Mucosa of descending colon (tissue), 3 donors: ENCODE data around the gene ST3GAL3. TPM values are rescaled to one million over a fixed set of nuclear protein-coding genes. Genes with fewer than 3 reads are reported as not detected.

Experiments used
- ATAC-seq: fragments of 200-7000 bp; cut with Tn5 transposase; one replicate; pipeline ENCODE4 v1.9.1; 2020; ENCODE audit warnings: mild to moderate bottlenecking, moderate library complexity
- DNase-seq, 3 donors: peaks; one replicate each; pipeline ENCODE4 v3.0.0-alpha.2; 2020
- H3K36me3 ChIP-seq: fragments of 200-600 bp; one replicate; pipeline ENCODE4 v1.8.0; 2021; ENCODE audit warnings: low read depth, mild to moderate bottlenecking
- H3K4me1 ChIP-seq: fragments of 200-600 bp; one replicate; pipeline ENCODE4 v1.8.0; 2021; ENCODE audit warnings: low read depth, mild to moderate bottlenecking
- H3K4me3 ChIP-seq: fragments of 200-600 bp; one replicate; pipeline ENCODE4 v1.8.0; 2021; ENCODE audit warnings: mild to moderate bottlenecking
- H3K9me3 ChIP-seq: fragments of 200-600 bp; one replicate; pipeline ENCODE4 v1.8.0; 2021; ENCODE audit warnings: mild to moderate bottlenecking
- CTCF ChIP-seq: fragments of 200-600 bp; IDR thresholded peaks from one replicate; pipeline ENCODE4 v1.8.0; 2022; ENCODE audit warnings: antibody characterized with exemption, mild to moderate bottlenecking
- intact Hi-C, 2 donors: fragments of 100-400 bp; cut with DNase I in 1 of 2; cut with micrococcal nuclease in 1 of 2; formaldehyde crosslinking; loops; one replicate each; pipeline versions ENCODE4 v1.11.0 to v1.11.1; 2022; cut with DNase I, micrococcal nuclease
- total RNA-seq, 3 donors: library from RNA; stranded (reverse); fragmentation: NEBNext Ultra II Directional in 2 of 3; extraction: Animal tissue kit (Norgen Biotek cat#: 25700) in 2 of 3; gene quantifications; one replicate each; pipeline versions ENCODE4 v1.2.1 to v1.2.4, GENCODE V29; 2021 to 2023
- donor health status: DM: no; HTN: no; CAD: no; lungs with moderate emphysema.
- donor health status: DM: no; HTN: no; CAD: no.
- donor health status: DM: no; HTN: yes; CAD: no.

Gene ST3GAL3
- total RNA-seq, 3 donors from 2014 or later, result 9.5 to 26.3 (median 18.2) TPM

GRCh38 chr1:43757343-43758053, 50.2 kb downstream of the ST3GAL3 start:
- H3K4me1 ChIP-seq, result no peaks in the 10 kb centered on the region
- DNase-seq, result no peak

GRCh38 chr1:43760745-43761317, 53.5 kb downstream of the ST3GAL3 start:
- Histone ChIP-seq H3K36me3 (no peaks in the 10 kb centered on the region), H3K4me1 (no peaks in the 10 kb centered on the region), H3K4me3 (no peak overlapping the region), H3K9me3 (no peaks in the 10 kb centered on the region)
- DNase-seq (no peak), ATAC-seq (no peak)
- TF ChIP-seq CTCF, result no peak
- intact Hi-C loops, result no loop called here

More at GRCh38 chr1:43757343-43758053, 50.2 kb downstream of the ST3GAL3 start:
- intact Hi-C loops, result no loop called here
- peak; percentile 80 for ATAC-seq
- no peak for TF ChIP-seq CTCF
- no peaks in the 10 kb centered on the region for H3K36me3 ChIP-seq
- no peak overlapping the region for H3K4me3 ChIP-seq
- no peaks in the 10 kb centered on the region for H3K9me3 ChIP-seq

- peak in 1 of 3 donors; percentile 88 for DNase-seq
- ATAC-seq, result peak; percentile 96
- peak; percentile 57 for TF ChIP-seq CTCF
- H3K9me3 ChIP-seq, result no peaks in the 10 kb centered on the region
- no peaks in the 10 kb centered on the region for H3K4me1 ChIP-seq
- H3K4me3 ChIP-seq, result no peak overlapping the region
- H3K36me3 ChIP-seq, result no peaks in the 10 kb centered on the region
- intact Hi-C loops, result loop anchor here (2.0 kb wide), 1 partner anchor 171 kb away; no protein-coding TSS in a partner anchor
Observed at GRCh38 chr1:43763497-43763973, 56.2 kb downstream of the ST3GAL3 start.

- intact Hi-C loops, result no loop called here
- H3K9me3 ChIP-seq, result no peaks in the 10 kb centered on the region
Observed at GRCh38 chr1:43764581-43764980, 57.2 kb downstream of the ST3GAL3 start.

GRCh38 chr1:43766086-43766784, 58.9 kb downstream of the ST3GAL3 start:
- ATAC-seq (no peak), DNase-seq (no peak)
- intact Hi-C loops, result no loop called here

More at GRCh38 chr1:43764581-43764980, 57.2 kb downstream of the ST3GAL3 start:
- ATAC-seq, result no peak
- H3K4me3 ChIP-seq, result no peak overlapping the region
- no peaks in the 10 kb centered on the region for H3K36me3 ChIP-seq
- H3K4me1 ChIP-seq, result no peaks in the 10 kb centered on the region
- DNase-seq, result no peak
- TF ChIP-seq CTCF, result no peak

More at GRCh38 chr1:43766086-43766784, 58.9 kb downstream of the ST3GAL3 start:
- no peaks in the 10 kb centered on the region for H3K4me1 ChIP-seq
- no peaks in the 10 kb centered on the region for H3K36me3 ChIP-seq
- no peak overlapping the region for H3K4me3 ChIP-seq
- no peaks in the 10 kb centered on the region for H3K9me3 ChIP-seq
- no peak for TF ChIP-seq CTCF
